Measurements from ENCODE around the gene COPG1.

COPG1 gene

GRCh38 chr3:129304146-129304961 is 54.9 kb downstream of the COPG1 start:
- TF ChIP-seq, protein P1, sequence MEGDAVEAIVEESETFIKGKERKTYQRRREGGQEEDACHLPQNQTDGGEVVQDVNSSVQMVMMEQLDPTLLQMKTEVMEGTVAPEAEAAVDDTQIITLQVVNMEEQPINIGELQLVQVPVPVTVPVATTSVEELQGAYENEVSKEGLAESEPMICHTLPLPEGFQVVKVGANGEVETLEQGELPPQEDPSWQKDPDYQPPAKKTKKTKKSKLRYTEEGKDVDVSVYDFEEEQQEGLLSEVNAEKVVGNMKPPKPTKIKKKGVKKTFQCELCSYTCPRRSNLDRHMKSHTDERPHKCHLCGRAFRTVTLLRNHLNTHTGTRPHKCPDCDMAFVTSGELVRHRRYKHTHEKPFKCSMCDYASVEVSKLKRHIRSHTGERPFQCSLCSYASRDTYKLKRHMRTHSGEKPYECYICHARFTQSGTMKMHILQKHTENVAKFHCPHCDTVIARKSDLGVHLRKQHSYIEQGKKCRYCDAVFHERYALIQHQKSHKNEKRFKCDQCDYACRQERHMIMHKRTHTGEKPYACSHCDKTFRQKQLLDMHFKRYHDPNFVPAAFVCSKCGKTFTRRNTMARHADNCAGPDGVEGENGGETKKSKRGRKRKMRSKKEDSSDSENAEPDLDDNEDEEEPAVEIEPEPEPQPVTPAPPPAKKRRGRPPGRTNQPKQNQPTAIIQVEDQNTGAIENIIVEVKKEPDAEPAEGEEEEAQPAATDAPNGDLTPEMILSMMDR (IDR thresholded peaks at IDR 0.05; ENCODE audit: low read depth, low read length) = no peak
- no peak for DNase-seq (ENCODE audit: extremely low read depth, low read depth)

DNA sequence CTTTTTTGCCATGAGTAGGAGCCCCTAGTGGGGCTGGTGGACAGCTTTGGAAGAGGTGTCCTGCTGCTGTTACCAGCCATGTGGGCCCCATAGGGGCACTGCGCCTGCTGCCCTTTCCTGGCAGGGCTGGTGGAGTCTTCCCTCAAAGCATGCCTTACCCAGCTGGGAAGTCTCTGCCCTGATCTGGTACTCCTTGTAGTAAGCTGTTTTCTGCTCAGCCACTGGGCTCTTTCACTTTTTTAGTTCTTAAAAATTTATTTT is 55.5 kb downstream of the COPG1 start:
- TF ChIP-seq, protein P1 (IDR thresholded peaks at IDR 0.05; ENCODE audit: low read depth, low read length) = no peak
- DNase-seq (ENCODE audit: extremely low read depth, low read depth) = no peak

GRCh38 chr3:129305592-129306091 is 56.2 kb downstream of the COPG1 start:
- DNase-seq (ENCODE audit: extremely low read depth, low read depth) = no peak

DNA sequence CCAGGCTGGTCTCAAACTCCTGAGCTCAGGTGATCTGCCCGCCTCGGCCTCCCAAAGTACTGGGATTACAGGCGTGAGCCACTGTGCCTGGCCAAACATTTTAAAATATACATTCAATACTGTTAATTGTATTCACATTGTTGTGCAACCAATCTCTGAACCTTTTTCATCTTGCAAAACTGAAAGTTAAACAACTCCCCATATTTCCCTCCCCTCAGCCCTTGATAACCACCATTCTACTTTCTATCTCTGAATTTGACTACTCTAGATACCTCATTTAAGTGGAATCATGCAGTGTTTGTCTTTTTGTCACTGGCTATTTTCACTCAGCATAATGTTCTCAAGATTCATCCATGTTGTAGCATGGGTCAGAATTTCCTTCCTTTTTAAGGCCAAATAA is 59.2 kb downstream of the COPG1 start:
- TF ChIP-seq, protein P1 (IDR thresholded peaks at IDR 0.05; ENCODE audit: low read depth, low read length) = no peak
- no peak for DNase-seq (ENCODE audit: extremely low read depth, low read depth)

More at GRCh38 chr3:129305592-129306091, 56.2 kb downstream of the COPG1 start:
- TF ChIP-seq, protein P1 (IDR thresholded peaks at IDR 0.05; ENCODE audit: low read depth, low read length) = no peak; the same call in 1 of the 2 replicates

GRCh38 chr3:129310111-129311011 is 61.0 kb downstream of the COPG1 start:
- DNase-seq (ENCODE audit: extremely low read depth, low read depth) = no peak
- TF ChIP-seq, protein P1 (IDR thresholded peaks at IDR 0.05; ENCODE audit: low read depth, low read length) = no peak

DNA sequence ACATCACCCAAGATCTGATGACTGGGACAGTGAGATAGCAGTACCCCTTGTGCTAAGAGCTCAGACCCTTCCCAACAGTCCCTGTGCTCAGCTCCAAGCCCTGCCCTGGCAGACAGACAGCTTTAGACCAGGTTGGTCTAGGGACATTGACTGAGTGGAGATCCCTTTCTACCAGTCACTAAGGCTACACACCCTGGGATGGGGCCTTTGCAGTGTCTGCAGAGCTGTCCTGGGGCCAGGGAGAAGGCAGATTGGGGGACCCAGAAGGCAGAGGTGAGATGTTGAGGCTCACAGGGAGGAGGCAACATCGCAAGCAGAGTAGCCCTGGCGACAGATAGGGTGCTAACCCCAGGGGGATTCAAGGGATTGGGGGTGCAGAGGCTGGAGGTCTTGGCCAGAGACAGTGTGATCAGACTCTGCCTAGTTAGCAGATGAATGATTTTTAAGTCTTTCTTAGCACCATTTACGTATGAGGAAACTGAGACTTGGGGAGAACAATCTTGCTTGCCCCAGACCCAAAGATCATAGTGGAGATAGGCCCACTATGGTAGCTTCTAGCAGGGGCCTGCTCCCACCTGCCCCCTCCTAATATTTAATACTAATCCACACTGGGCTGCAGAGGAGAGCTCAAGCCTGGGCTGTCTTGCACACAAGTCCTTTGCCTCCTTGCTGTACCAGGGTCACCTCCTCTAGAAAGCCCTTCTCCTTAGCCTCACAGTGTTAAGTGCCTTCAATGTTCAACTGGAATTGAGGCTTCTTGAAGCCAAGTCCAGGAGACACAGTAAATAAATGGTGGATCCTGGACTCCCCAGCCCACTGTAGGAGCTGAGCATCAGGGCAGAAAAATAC is 61.9 kb downstream of the COPG1 start:
- no peak for DNase-seq (ENCODE audit: extremely low read depth, low read depth)
- TF ChIP-seq, protein P1 (IDR thresholded peaks at IDR 0.05; ENCODE audit: low read depth, low read length) = no peak
